Frontal cortex (tissue), 4 donors: ENCODE measurements around the gene COL15A1. TPM values are rescaled to one million over a fixed set of nuclear protein-coding genes. Genes with fewer than 3 reads are reported as not detected.

ENCODE experiments used
- DNase-seq, 2 donors: peaks; one replicate each; pipeline ENCODE4 v3.0.0; 2012; ENCODE audit warnings: low spot score in 2 of 2
- FAIRE-seq: peaks from 2 replicates; lab custom pipeline; 2012; peaks lifted over from hg19 to GRCh38; lab: Jason Lieb, UNC
- total RNA-seq: library from RNA; depleted of rRNA; stranded (reverse); fragments of >200 nt; gene quantifications from one replicate; pipeline ENCODE4 v1.2.3, GENCODE V29; 2014
- donor health status: control.
- donor health status: control.
- donor health status: control.

The COL15A1 gene
- total RNA-seq, 1 donor from 2014 or later, result 6.9 TPM

DNA sequence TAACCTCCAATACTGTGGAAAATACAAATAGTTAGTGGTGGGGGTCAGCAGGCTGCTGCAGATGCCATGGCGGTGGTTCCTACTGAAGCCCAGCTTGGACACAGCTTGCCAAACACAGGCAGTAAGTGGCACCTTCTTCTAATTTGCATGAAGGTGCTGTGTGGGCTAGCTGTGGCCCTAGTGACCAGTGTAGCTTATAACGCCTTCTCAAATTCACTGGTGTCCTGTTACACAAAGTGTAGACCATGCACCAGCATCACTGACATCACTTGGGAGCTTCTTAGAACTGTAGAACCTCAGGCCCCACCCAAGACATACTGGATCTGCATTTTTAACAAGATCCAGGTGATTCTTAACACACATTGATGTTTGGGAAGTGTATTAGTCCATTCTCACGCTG is 102.4 kb downstream of the COL15A1 start:
- no peak for DNase-seq
- FAIRE-seq, result no peak

DNA sequence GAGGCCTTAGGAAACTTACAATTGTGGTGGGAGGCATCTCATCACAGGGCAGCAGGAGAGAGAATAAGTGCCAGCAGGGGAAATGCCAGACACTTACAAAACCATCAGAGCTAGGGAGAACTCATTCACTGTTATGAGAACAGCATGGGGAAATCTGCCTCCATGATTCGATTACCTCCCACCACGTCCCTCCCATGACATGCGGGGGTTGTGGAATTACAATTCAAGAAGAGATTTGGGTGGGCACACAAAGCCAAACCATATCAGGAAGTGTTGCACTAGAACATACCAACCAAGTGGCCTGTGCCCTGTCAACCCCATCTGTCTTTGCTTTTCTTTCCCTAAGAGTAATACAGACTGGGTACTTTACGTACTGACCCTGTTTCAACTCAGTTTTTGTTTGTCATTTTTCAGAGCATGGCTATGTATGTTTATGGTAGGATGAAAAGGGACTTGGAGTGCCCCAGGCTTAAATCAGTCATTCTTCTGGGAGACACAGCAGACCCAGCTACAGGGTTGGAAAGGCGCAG is 102.9 kb downstream of the COL15A1 start:
- FAIRE-seq, result no peak
- DNase-seq, result no peak

- DNase-seq (no peak), FAIRE-seq (no peak)
These were observed 105.5 kb downstream of the COL15A1 start for GRCh38 chr9:99049228-99049627.

DNA sequence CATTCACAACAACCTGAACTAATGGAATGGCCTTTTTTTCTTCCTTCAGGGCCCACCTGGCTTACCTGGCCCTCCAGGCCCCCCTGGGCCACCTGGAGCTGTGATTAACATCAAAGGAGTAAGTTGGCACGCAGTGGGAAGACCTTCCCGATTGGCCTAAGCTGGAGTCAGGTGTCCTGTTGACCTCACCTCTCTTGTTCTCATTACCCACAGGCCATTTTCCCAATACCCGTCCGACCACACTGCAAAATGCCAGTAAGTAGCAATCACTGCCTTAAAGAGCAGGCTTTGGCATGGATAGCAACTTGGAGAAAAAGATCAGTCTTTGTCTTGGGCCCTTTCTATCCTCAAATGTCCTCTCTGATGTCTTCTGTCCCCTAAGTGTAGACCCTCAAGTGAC is 105.9 kb downstream of the COL15A1 start:
- no peak for FAIRE-seq

DNA sequence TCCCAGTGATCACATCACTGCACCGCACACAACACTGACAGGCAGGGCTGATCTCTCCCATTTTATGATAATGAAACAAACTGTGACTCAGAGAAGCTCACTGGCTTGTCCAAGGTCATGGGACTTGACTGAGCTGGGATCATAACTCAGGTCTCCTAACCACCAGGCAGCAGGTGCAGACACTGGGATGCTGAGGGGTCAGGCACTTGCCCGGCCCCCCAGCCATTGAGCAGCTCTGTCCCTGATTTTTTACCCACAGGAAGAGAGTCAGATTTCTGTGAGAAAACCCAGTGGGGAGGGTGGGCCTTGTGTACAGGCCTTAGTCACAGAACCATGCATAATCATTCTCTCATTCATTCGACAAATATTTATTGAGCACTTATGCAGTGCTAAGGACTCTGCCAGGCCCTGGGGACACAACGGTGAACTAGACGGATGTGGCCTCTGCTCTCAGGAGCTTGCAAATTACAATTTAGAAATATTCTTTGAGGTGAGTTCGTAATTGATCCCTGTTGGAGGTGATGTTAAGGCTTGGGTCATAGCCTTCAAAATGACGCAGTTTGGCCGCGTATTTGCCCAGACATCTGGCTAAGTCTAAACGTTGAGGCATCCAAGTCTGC is 106.7 kb downstream of the COL15A1 start:
- no peak for DNase-seq
- FAIRE-seq, result no peak

More for the DNA sequence above, 105.9 kb downstream of the COL15A1 start:
- no peak for DNase-seq

- FAIRE-seq, result no peak
- no peak for DNase-seq
These were observed 107.2 kb downstream of the COL15A1 start for GRCh38 chr9:99050924-99051323.

GRCh38 chr9:99051406-99051805 is 107.7 kb downstream of the COL15A1 start:
- FAIRE-seq (no peak), DNase-seq (no peak)

GRCh38 chr9:99051851-99052250 is 108.1 kb downstream of the COL15A1 start:
- FAIRE-seq (no peak), DNase-seq (no peak)

- FAIRE-seq (no peak), DNase-seq (no peak)
These were observed 109.4 kb downstream of the COL15A1 start for GRCh38 chr9:99052815-99053715.

DNA sequence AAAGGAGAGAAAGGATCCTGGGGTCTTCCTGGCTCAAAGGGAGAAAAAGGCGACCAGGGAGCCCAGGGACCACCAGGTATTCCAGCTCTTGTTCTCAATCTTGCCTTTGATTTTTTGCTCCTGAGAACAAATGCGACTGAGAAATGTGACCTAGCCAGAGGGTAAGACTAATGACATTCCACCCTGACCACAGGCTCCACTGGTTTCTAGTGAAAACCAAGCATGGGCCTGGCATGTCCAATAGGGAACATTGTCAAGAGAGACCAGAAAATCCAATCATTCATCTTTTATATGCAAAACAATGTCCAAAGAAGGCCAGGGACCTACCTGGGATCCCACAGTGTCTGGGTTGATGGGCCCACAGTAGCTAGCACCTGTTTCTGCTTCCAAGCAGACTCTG is 110.9 kb downstream of the COL15A1 start:
- FAIRE-seq, result no peak

GRCh38 chr9:99055384-99055783 is 111.7 kb downstream of the COL15A1 start:
- FAIRE-seq (no peak), DNase-seq (no peak)

More for the DNA sequence above, 110.9 kb downstream of the COL15A1 start:
- no peak for DNase-seq

DNA sequence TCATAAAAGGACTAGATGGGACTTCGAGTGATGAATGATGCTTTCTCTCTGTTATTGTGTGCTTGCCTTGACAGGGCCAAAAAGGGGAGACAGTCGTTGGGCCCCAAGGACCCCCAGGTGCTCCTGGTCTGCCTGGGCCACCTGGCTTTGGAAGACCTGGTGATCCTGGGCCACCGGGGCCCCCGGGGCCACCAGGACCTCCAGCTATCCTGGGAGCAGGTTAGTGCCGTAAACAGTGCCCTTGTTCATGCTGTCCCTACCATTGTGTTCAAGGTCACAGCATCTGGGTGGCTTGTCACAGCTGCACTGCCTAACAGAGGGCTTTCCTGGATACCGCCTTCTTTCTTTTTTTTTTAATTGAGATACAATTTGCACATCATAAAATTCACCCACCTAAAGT is 112.5 kb downstream of the COL15A1 start:
- FAIRE-seq, result no peak

DNA sequence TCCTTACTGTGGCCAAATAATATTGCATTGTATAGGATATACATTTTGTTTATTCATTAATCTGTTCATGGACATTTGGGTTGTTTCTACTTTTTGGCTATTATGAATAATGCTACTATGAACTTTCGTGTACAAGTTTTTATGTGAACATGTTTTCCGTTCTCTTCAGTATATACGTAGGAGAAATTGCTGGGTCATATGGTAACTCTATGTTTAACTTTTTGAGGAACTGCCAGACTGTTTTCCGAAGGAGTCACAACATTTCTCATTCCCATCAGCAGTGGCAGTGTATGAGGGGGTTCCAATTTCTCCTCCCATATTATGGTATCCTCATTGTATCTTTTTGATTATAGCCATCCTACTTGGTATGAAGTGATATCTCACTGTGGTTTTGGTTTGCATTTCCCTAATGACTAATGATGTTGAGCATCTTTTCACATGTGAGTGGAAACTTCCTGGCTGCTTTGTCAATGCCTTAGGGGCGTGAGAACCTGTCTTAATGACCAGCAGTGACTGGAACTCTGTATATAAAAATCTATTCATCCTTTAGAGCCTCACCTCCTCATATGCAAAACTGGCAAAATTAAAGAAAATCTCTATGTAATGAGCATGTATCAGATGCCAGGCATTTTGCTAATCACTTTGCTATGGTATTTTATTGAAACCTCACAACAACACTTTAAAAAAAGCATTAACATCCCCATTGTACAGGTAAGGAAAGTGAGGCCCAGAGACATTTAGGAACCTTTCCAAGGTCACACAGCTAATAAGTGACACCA is 113.4 kb downstream of the COL15A1 start:
- no peak for DNase-seq
- FAIRE-seq, result no peak

More for the DNA sequence above, 112.5 kb downstream of the COL15A1 start:
- no peak for DNase-seq

DNA sequence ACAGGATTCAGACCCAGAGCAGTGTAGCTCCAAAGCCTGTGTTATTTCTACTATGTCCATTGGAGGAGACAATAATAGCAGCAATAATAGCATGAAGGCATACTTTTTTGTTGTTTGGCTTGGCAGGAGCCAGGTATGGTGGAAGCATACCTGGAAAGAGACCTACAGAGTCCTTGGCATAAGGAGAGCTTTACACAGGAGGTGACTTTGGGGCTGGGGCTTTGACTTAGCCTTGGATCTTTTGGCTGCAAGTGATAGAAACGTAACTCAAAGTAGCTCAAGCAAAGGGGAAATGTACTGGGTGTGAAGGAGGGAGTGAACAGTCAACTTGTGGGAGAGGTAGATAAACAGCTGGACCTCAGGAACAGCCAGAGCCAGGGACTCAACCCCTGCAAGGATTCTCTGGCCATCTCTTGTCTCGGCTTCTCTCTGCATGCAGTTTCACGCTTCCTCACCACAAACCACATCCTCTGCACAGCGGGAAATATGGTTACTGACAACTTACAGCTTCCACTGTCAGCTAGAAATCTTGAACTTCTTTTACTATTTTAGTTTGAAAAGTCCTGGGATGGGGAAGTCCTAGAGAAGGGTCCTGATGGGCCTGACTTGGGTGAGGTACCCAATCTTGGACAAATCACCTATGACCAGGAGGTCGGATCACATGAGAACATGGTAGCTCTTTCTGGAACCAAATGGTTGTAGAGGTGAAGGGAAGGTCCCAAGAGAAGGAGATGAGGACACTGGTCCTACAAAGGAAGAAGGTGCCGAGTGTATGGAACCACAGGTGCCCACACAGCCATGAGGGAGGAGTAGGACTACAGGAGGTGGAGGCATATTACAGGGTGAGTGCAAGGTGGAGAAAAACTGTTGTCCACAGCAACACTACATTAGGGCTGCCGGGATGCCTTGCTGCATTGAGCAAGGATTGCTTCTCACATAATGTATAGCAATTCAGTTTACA is 114.2 kb downstream of the COL15A1 start:
- FAIRE-seq (no peak), DNase-seq (no peak)

DNA sequence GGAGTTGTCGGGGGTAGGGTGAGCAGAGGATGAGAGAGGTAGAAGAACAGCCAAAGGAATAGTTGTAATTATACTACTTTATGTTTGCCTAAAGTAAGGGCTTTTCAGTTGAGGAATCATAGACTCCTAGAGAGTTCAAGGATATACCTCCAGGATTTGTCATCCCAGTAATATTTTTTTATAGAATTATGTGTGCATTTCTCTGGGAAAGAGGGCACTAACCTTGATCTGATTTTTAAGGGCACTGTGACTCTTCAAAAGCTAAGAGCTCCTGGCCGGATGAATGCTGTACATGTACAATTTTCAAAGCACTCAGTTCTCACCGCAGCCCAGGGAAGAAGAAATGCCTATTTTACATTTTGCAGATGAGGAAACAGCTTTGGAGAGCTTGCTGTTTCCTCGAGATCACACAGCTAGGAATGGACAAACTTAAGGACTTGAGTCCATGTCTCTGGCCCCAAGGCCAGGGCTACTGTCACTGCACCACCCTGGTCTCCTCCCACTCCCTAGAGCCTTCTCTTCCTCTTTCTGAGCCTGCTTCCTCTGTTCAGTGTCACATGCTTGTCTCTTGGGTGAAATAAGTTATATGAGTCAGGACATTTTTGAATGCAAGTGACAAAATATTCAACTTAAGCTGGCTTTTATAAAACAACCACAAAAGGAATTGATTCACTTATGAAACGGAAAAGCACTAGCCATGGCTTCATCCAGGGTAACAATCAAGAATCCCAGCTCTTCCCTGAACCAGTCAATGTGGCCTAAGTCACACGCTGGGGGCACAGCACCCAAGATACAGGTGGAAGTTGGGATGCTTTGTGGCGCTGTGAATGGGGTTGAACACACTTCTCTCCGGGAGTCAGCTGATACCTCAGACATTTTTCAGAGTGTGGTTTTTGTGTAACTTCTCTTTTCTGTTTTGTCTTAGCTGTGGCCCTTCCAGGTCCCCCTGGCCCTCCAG is 115.5 kb downstream of the COL15A1 start:
- FAIRE-seq (no peak), DNase-seq (no peak)

DNA sequence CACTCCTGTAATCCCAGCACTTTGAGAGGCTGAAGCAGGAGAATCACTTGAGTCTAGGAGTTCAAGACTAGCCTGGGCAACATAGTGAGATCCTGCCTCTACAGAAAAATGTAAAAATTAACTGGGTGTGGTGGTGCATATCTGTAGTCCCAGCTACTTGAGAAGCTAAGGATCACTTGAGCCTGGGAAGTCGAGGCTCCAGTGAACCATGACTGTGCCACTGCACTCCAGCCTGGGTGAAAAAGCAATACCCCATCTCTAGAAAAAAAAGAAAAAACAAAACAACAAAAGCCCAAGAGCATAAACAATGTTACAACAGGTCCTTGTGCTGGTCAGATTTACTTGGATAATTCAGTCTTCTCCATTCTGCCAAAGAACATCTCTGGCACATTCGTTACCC is 116.9 kb downstream of the COL15A1 start:
- FAIRE-seq (no peak), DNase-seq (no peak)

- DNase-seq (no peak), FAIRE-seq (no peak)
These were observed 118.8 kb downstream of the COL15A1 start for GRCh38 chr9:99062549-99062948.

DNA sequence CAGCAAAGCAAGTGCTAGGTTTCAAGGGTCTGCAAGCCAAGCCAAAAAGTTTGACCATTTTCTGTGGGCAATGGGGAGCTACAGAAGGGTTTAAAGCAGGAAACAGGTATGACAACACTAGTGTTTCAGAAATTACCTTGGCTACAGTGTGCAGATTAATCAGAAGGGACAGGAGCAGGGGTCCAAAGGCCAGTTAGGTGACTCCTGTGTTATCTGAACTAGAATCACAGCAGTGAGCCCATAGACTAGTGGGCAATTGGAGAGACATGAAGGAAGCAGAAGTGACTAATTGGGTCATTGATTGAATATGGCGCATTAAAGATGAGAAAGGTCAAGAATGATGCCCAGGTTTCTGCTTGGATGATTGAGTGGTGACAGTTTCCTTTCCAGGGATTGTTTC is 119.8 kb downstream of the COL15A1 start:
- no peak for FAIRE-seq
- DNase-seq, result no peak
